ENCODE measurements around the gene MCTP1.

The MCTP1 gene

GRCh38 chr5:95142145-95142544 lies 142.7 kb downstream of the MCTP1 start:
- no peak for DNase-seq (ENCODE audit: low read depth, low spot score)
- Histone ChIP-seq H3K27ac (no peak overlapping the region), H3K9me3 (ENCODE audit: low read depth, low read length) (no peaks in the 10 kb centered on the region), H3K4me3 (no peak overlapping the region), H3K36me3 (ENCODE audit: insufficient read depth, low read length) (no peaks in the 10 kb centered on the region), H3K9ac (ENCODE audit: insufficient read length) (no peak overlapping the region)
- no peak for TF ChIP-seq EZH2 (IDR thresholded peaks at IDR 0.05)
- TF ChIP-seq FOXP2 (optimal IDR thresholded peaks at IDR 0.05; ENCODE audit: control extremely low read depth, extremely low read length, insufficient read depth) = no peak
- no peak for TF ChIP-seq POLR2AphosphoS5 (IDR thresholded peaks at IDR 0.05; ENCODE audit: borderline replicate concordance, low read depth, low read length)

DNA sequence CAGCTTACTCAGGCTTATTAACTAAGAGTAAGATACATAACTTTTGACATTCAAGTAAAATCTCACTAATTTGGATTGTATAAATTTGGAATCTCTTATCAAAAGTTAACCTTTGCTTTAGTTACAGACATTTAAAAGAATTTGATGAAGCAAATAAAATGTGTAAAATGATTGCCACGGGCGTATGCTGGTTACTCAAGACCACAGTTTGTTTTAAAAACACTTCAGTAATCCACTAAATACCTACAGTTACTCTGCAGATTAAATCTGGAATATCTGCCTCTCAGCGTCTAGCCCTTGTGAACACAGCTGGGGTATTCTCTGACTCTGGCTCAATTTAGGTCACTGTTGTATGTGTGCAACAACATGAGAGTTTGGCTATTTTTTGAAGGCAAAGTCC lies 143.8 kb downstream of the MCTP1 start:
- Histone ChIP-seq H3K27ac (no peak overlapping the region), H3K9ac (ENCODE audit: insufficient read length) (no peak overlapping the region), H3K36me3 (ENCODE audit: insufficient read depth, low read length) (no peaks in the 10 kb centered on the region), H3K4me3 (no peak overlapping the region), H3K9me3 (ENCODE audit: low read depth, low read length) (no peaks in the 10 kb centered on the region)
- TF ChIP-seq POLR2AphosphoS5 (IDR thresholded peaks at IDR 0.05; ENCODE audit: borderline replicate concordance, low read depth, low read length) (no peak), EZH2 (IDR thresholded peaks at IDR 0.05) (no peak), FOXP2 (optimal IDR thresholded peaks at IDR 0.05; ENCODE audit: control extremely low read depth, extremely low read length, insufficient read depth) (no peak)
- DNase-seq (ENCODE audit: low read depth, low spot score) = no peak

DNA sequence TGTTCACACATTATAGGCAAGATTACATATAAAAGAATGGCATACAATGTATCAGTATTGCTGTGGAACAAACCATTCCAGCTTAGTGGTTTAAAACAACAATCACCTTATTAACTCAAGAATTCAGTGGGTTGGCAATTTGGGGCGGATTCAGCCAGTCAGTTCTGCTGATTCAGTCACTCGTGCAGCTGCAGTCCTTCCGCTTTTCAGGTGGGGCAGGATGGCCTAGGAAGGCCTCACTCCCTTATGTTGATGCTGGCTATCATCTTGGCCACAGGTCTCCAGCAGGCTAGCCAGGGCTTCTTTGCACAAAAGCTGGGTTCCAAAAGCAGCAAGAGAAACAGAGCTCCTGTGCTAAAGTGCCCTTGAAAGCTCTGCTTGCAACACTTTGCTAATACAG lies 150.6 kb downstream of the MCTP1 start:
- no peaks in the 10 kb centered on the region for H3K36me3 ChIP-seq (ENCODE audit: insufficient read depth, low read length)
- H3K9me3 ChIP-seq (ENCODE audit: low read depth, low read length) = no peaks in the 10 kb centered on the region
- no peak for DNase-seq (ENCODE audit: low read depth, low spot score)
- H3K4me3 ChIP-seq = no peak overlapping the region
- H3K9ac ChIP-seq (ENCODE audit: insufficient read length) = no peak overlapping the region
- H3K27ac ChIP-seq = no peak overlapping the region
- TF ChIP-seq POLR2AphosphoS5 (IDR thresholded peaks at IDR 0.05; ENCODE audit: borderline replicate concordance, low read depth, low read length) (no peak), FOXP2 (optimal IDR thresholded peaks at IDR 0.05; ENCODE audit: control extremely low read depth, extremely low read length, insufficient read depth) (no peak), EZH2 (IDR thresholded peaks at IDR 0.05) (no peak)

DNA sequence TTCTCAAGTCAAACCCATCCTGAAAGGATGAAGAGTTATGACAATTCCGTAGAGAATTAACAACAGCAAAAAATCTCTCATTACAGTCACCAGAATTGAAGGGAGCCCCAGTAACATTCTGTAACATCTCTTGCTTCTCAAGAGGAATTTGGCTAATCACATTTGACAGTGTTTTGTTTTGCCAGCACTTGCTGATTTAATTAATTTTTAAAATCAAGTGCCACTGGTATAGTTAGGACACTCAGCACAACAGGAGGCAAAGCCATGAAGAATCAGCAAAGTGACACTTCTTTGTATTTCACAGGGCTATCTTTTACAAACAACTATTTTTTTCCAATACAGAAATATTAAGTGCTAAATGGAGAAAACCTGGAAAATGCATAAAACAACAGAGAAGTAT lies 152.8 kb downstream of the MCTP1 start:
- TF ChIP-seq EZH2 (IDR thresholded peaks at IDR 0.05) (no peak), POLR2AphosphoS5 (IDR thresholded peaks at IDR 0.05; ENCODE audit: borderline replicate concordance, low read depth, low read length) (no peak), FOXP2 (optimal IDR thresholded peaks at IDR 0.05; ENCODE audit: control extremely low read depth, extremely low read length, insufficient read depth) (no peak)

DNA sequence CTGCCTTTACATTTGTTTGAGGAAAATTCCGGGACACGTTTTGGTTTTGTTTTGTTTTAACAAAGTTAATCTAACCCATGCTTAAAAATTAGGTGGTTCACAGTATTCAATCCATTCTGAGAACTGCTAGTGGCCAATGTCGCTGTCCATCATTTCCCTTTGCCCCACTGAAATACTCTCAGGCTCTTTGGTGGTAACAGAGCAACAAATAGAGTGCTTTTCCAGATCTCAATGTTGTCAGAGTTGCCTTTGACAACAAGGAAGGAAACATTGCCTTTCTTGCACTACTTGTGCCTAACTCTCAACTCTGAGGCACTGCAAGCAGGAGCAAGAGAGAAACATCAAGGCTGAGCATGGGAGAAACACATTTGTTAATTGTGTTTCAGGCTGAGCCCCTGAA lies 154.0 kb downstream of the MCTP1 start:
- Histone ChIP-seq H3K9me3 (ENCODE audit: low read depth, low read length) (no peaks in the 10 kb centered on the region), H3K4me3 (no peak overlapping the region), H3K9ac (ENCODE audit: insufficient read length) (no peak overlapping the region), H3K36me3 (ENCODE audit: insufficient read depth, low read length) (no peaks in the 10 kb centered on the region), H3K27ac (no peak overlapping the region)
- no peak for TF ChIP-seq FOXP2 (optimal IDR thresholded peaks at IDR 0.05; ENCODE audit: control extremely low read depth, extremely low read length, insufficient read depth)
- no peak for TF ChIP-seq EZH2 (IDR thresholded peaks at IDR 0.05)
- DNase-seq (ENCODE audit: low read depth, low spot score) = no peak

More for the DNA sequence above, 152.8 kb downstream of the MCTP1 start:
- H3K9ac ChIP-seq (ENCODE audit: insufficient read length) = no peak overlapping the region
- H3K27ac ChIP-seq = no peak overlapping the region
- no peaks in the 10 kb centered on the region for H3K36me3 ChIP-seq (ENCODE audit: insufficient read depth, low read length)
- DNase-seq (ENCODE audit: low read depth, low spot score) = no peak
- H3K4me3 ChIP-seq = no peak overlapping the region
- no peaks in the 10 kb centered on the region for H3K9me3 ChIP-seq (ENCODE audit: low read depth, low read length)

GRCh38 chr5:95124731-95125130 lies 160.2 kb downstream of the MCTP1 start:
- TF ChIP-seq EZH2 (IDR thresholded peaks at IDR 0.05) (no peak), FOXP2 (optimal IDR thresholded peaks at IDR 0.05; ENCODE audit: control extremely low read depth, extremely low read length, insufficient read depth) (no peak), POLR2AphosphoS5 (IDR thresholded peaks at IDR 0.05; ENCODE audit: borderline replicate concordance, low read depth, low read length) (no peak)
- Histone ChIP-seq H3K9ac (ENCODE audit: insufficient read length) (no peak overlapping the region), H3K36me3 (ENCODE audit: insufficient read depth, low read length) (no peaks in the 10 kb centered on the region), H3K9me3 (ENCODE audit: low read depth, low read length) (no peaks in the 10 kb centered on the region), H3K4me3 (no peak overlapping the region), H3K27ac (no peak overlapping the region)
- DNase-seq (ENCODE audit: low read depth, low spot score) = no peak

GRCh38 chr5:95124101-95124500 lies 160.8 kb downstream of the MCTP1 start:
- Histone ChIP-seq H3K4me3 (no peak overlapping the region), H3K9me3 (ENCODE audit: low read depth, low read length) (no peaks in the 10 kb centered on the region), H3K36me3 (ENCODE audit: insufficient read depth, low read length) (no peaks in the 10 kb centered on the region), H3K9ac (ENCODE audit: insufficient read length) (no peak overlapping the region), H3K27ac (no peak overlapping the region)
- no peak for TF ChIP-seq FOXP2 (optimal IDR thresholded peaks at IDR 0.05; ENCODE audit: control extremely low read depth, extremely low read length, insufficient read depth)
- TF ChIP-seq EZH2 (IDR thresholded peaks at IDR 0.05) = no peak
- no peak for TF ChIP-seq POLR2AphosphoS5 (IDR thresholded peaks at IDR 0.05; ENCODE audit: borderline replicate concordance, low read depth, low read length)
- no peak for DNase-seq (ENCODE audit: low read depth, low spot score)

GRCh38 chr5:95114902-95115301 lies 170.0 kb downstream of the MCTP1 start:
- Histone ChIP-seq H3K4me3 (no peak overlapping the region), H3K27ac (no peak overlapping the region), H3K36me3 (ENCODE audit: insufficient read depth, low read length) (no peaks in the 10 kb centered on the region), H3K9me3 (ENCODE audit: low read depth, low read length) (no peaks in the 10 kb centered on the region), H3K9ac (ENCODE audit: insufficient read length) (no peak overlapping the region)
- no peak for TF ChIP-seq FOXP2 (optimal IDR thresholded peaks at IDR 0.05; ENCODE audit: control extremely low read depth, extremely low read length, insufficient read depth)
- TF ChIP-seq POLR2AphosphoS5 (IDR thresholded peaks at IDR 0.05; ENCODE audit: borderline replicate concordance, low read depth, low read length) = no peak
- no peak for TF ChIP-seq EZH2 (IDR thresholded peaks at IDR 0.05)
- DNase-seq (ENCODE audit: low read depth, low spot score) = no peak

- TF ChIP-seq POLR2AphosphoS5 (IDR thresholded peaks at IDR 0.05; ENCODE audit: borderline replicate concordance, low read depth, low read length) = no peak
- Histone ChIP-seq H3K4me3 (no peak overlapping the region), H3K9me3 (ENCODE audit: low read depth, low read length) (no peaks in the 10 kb centered on the region), H3K36me3 (ENCODE audit: insufficient read depth, low read length) (no peaks in the 10 kb centered on the region), H3K27ac (no peak overlapping the region), H3K9ac (ENCODE audit: insufficient read length) (no peak overlapping the region)
- DNase-seq (ENCODE audit: low read depth, low spot score) = no peak
Observed at GRCh38 chr5:95114305-95114704, 170.6 kb downstream of the MCTP1 start.
